GM23338 (cell line): ENCODE data around the gene ALDH1L2. TPM values are rescaled to one million over a fixed set of nuclear protein-coding genes. Genes with fewer than 3 reads are reported as not detected.

ENCODE experiments used
- ATAC-seq: fragments of 200-7000 bp; cut with Tn5 transposase; 3 replicates; pipeline ENCODE4 v1.9.1; 2020
- DNase-seq: peaks from one replicate; pipeline ENCODE4 v3.0.0-alpha.2; 2015; ENCODE audit warnings: low spot score
- H2AFZ ChIP-seq: fragments of 200-600 bp; sonication (generic); 2 replicates; pipeline ENCODE4 v1.8.0; 2016; ENCODE audit warnings: antibody characterized with exemption, mild to moderate bottlenecking, moderate library complexity
- H3F3A ChIP-seq: fragments of 200-600 bp; sonication (generic); replicated peaks from 2 replicates; pipeline ENCODE4 v1.8.0; 2017; ENCODE audit warnings: antibody characterized with exemption, mixed run types, low read depth
- H3K27ac ChIP-seq: fragments of 200-600 bp; sonication (generic); 2 replicates; pipeline ENCODE4 v1.6.1; 2016; ENCODE audit warnings: low read depth
- H3K27me3 ChIP-seq: fragments of 200-600 bp; sonication (generic); 2 replicates; pipeline ENCODE4 v1.8.0; 2016; ENCODE audit warnings: mild to moderate bottlenecking, mixed run types, moderate library complexity; ENCODE audit not compliant: insufficient read depth
- H3K36me3 ChIP-seq: fragments of 200-600 bp; sonication (generic); 2 replicates; pipeline ENCODE4 v1.8.0; 2016; ENCODE audit warnings: mild to moderate bottlenecking; ENCODE audit not compliant: insufficient read depth
- H3K4me1 ChIP-seq: fragments of 200-600 bp; sonication (generic); 2 replicates; pipeline ENCODE4 v1.8.0; 2016; ENCODE audit warnings: mild to moderate bottlenecking, moderate library complexity; ENCODE audit not compliant: insufficient read depth
- H3K4me2 ChIP-seq: fragments of 200-600 bp; sonication (generic); 2 replicates; pipeline ENCODE4 v1.7.1; 2017; ENCODE audit warnings: mixed run types
- H3K4me3 ChIP-seq: fragments of 200-600 bp; sonication (generic); 2 replicates; pipeline ENCODE4 v1.6.1; 2016; ENCODE audit warnings: mixed run types
- H3K79me2 ChIP-seq: fragments of 200-600 bp; sonication (generic); replicated peaks from 2 replicates; pipeline ENCODE4 v1.8.0; 2017; ENCODE audit warnings: mild to moderate bottlenecking; ENCODE audit not compliant: insufficient read depth
- H3K9me2 ChIP-seq: fragments of 200-600 bp; sonication (generic); 2 replicates; pipeline ENCODE4 v1.8.0; 2017; ENCODE audit not compliant: insufficient read depth
- H4K20me1 ChIP-seq: fragments of 200-600 bp; sonication (generic); replicated peaks from 2 replicates; pipeline ENCODE4 v1.8.0; 2017; ENCODE audit warnings: mild to moderate bottlenecking; ENCODE audit not compliant: insufficient read depth
- H3K27ac Mint-ChIP-seq: 2 replicates; pipeline ENCODE4 v1.8.0; 2020; ENCODE audit warnings: inconsistent platforms, mild to moderate bottlenecking, moderate library complexity, mixed read lengths
- H3K27me3 Mint-ChIP-seq: 3 replicates; pipeline ENCODE4 v1.8.0; 2022; ENCODE audit warnings: low read depth, mild to moderate bottlenecking, moderate library complexity, mixed read lengths, inconsistent platforms; ENCODE audit not compliant: insufficient read depth, poor library complexity
- H3K36me3 Mint-ChIP-seq: 3 replicates; pipeline ENCODE4 v1.8.0; 2021; ENCODE audit warnings: low read depth, mild to moderate bottlenecking, inconsistent platforms, moderate library complexity, mixed read lengths
- H3K4me1 Mint-ChIP-seq: 3 replicates; pipeline ENCODE4 v1.8.0; 2020; ENCODE audit warnings: mild to moderate bottlenecking, inconsistent platforms, mixed read lengths
- H3K4me3 Mint-ChIP-seq: 3 replicates; pipeline ENCODE4 v1.8.0; 2021; ENCODE audit warnings: moderate library complexity, mild to moderate bottlenecking, inconsistent platforms, mixed read lengths
- H3K9me3 Mint-ChIP-seq: 3 replicates; pipeline ENCODE4 v1.8.0; 2020; ENCODE audit warnings: moderate library complexity, mild to moderate bottlenecking, inconsistent platforms, mixed read lengths
- ETS1 ChIP-seq: IDR thresholded peaks from 2 replicates; pipeline ENCODE4 v1.6.1; 2016; ENCODE audit warnings: antibody characterized with exemption
- EZH2 ChIP-seq: fragments of 200-600 bp; sonication (generic); IDR thresholded peaks from one replicate; pipeline ENCODE4 v1.8.0; 2017; ENCODE audit warnings: antibody characterized with exemption, mild to moderate bottlenecking, low read depth; ENCODE audit not compliant: unreplicated experiment
- JUNB ChIP-seq: IDR thresholded peaks from one replicate; pipeline ENCODE4 v1.6.1; 2016; ENCODE audit warnings: antibody characterized with exemption; ENCODE audit not compliant: unreplicated experiment
- REST ChIP-seq: IDR thresholded peaks from one replicate; pipeline ENCODE4 v1.6.1; 2018; ENCODE audit warnings: antibody characterized with exemption; ENCODE audit not compliant: unreplicated experiment
- ZNF114 ChIP-seq: fragments of 250-450 bp; sonication (Bioruptor Pico); IDR thresholded peaks from 2 replicates; pipeline ENCODE4 v1.5.0; 2020; ENCODE audit warnings: mild to moderate bottlenecking, moderate library complexity
- polyA plus RNA-seq: library from polyadenylated mRNA; unstranded; fragments of >200 nt; fragmentation: Nextera tagmentation; extraction: Ambion mirVana; gene quantifications from 2 replicates; pipeline ENCODE4 v1.2.1, GENCODE V29; 2016
- total RNA-seq: library from RNA; depleted of rRNA; stranded (reverse); fragments of >200 nt; shearing (Covaris generic); gene quantifications from 2 replicates; pipeline ENCODE4 v1.2.3, GENCODE V29; 2014

ALDH1L2 gene
- total and polyA plus RNA-seq, 2 experiments from 2014 or later: 5.8 to 9.1 TPM

GRCh38 chr12:105110851-105111250, 26.6 kb upstream of the ALDH1L2 start:
- Mint-ChIP-seq H3K4me1 (peaks cover 53% of the 10 kb centered on the region), H3K27ac (no peak overlapping the region), H3K36me3 (peaks cover 25% of the 10 kb centered on the region), H3K4me3 (peak overlapping the region; percentile 39; the same call in 2 of the 3 replicates), H3K27me3 (no peaks in the 10 kb centered on the region), H3K9me3 (no peaks in the 10 kb centered on the region)
- H3K4me1 ChIP-seq: peaks cover 43% of the 10 kb centered on the region
- H3F3A ChIP-seq: no peaks in the 10 kb centered on the region
- ATAC-seq: no peak
- H4K20me1 ChIP-seq: peaks cover 7% of the 10 kb centered on the region; the same call in 1 of the 2 replicates
- no peaks in the 10 kb centered on the region for H3K9me2 ChIP-seq
- H3K4me3 ChIP-seq: peak overlapping the region; percentile 27
- DNase-seq: no peak
- peak overlapping the region; percentile 86 for H3K4me2 ChIP-seq
- H3K36me3 ChIP-seq: peaks cover 10% of the 10 kb centered on the region; the same call in 1 of the 2 replicates
- H2AFZ ChIP-seq: no peak overlapping the region
- H3K79me2 ChIP-seq: peaks cover 68% of the 10 kb centered on the region
- H3K27ac ChIP-seq: no peak overlapping the region
- no peak for TF ChIP-seq REST
- TF ChIP-seq ZNF114 (CRISPR knock-in tag): no peak
- no peaks in the 10 kb centered on the region for H3K27me3 ChIP-seq

- Histone ChIP-seq H4K20me1 (peaks cover 7% of the 10 kb centered on the region; the same call in 1 of the 2 replicates), H3F3A (no peaks in the 10 kb centered on the region), H2AFZ (no peak overlapping the region), H3K27ac (no peak overlapping the region), H3K4me3 (peak overlapping the region; percentile 72), H3K4me2 (peak overlapping the region; percentile 86), H3K9me2 (no peaks in the 10 kb centered on the region), H3K79me2 (peaks cover 66% of the 10 kb centered on the region), H3K36me3 (peaks cover under 1% of the 10 kb centered on the region; the same call in 1 of the 2 replicates), H3K4me1 (peaks cover 43% of the 10 kb centered on the region), H3K27me3 (no peaks in the 10 kb centered on the region)
- ATAC-seq (no peak), DNase-seq (peak; percentile 27)
- no peaks in the 10 kb centered on the region for H3K9me3 Mint-ChIP-seq
- peaks cover 18% of the 10 kb centered on the region for H3K36me3 Mint-ChIP-seq
- H3K27ac Mint-ChIP-seq: peak overlapping the region; percentile 75
- H3K27me3 Mint-ChIP-seq: no peaks in the 10 kb centered on the region
- H3K4me1 Mint-ChIP-seq: peaks cover 53% of the 10 kb centered on the region
- peak overlapping the region; percentile 88 for H3K4me3 Mint-ChIP-seq
- no peak for TF ChIP-seq ZNF114 (CRISPR knock-in tag)
- no peak for TF ChIP-seq JUNB
- TF ChIP-seq EZH2: no peak
- no peak for TF ChIP-seq ETS1
Measured at GRCh38 chr12:105109465-105110212, 25.4 kb upstream of the ALDH1L2 start.
